PC-9 (cell line): ENCODE results near the gene THADA.

Experiments
- CTCF ChIP-seq: fragments of 200-600 bp; sonication (generic); conservative IDR thresholded peaks from 2 replicates; pipeline ENCODE4 v1.6.1; 2017; ENCODE audit warnings: mixed run types, antibody characterized with exemption, mild to moderate bottlenecking, moderate library complexity
- EZH2 ChIP-seq: fragments of 200-600 bp; sonication (generic); IDR thresholded peaks from 2 replicates; pipeline ENCODE4 v1.8.0; 2017; ENCODE audit warnings: antibody characterized with exemption, low read depth

DNA sequence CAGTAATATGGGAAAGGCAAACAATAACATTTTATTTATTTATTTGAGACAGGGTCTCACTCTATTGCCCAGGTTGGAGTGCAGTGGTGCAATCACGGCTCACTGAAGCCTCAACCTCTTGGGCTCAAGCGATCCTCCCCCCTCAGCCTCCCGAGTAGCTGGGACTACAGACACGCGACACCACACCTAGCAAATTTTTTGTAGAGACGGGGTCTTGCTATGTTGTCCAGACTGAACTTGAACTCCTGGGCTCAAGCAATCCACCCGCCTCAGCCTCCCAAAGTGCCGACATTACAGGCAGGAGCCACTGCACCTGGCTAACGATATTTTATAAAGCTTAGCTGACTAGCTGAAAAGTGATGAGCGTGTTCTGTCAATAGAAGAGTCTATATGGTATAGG is 23.7 kb upstream of the THADA start:
- TF ChIP-seq CTCF (no peak), EZH2 (no peak)
